Retinal pigment epithelial cell (primary cell): ENCODE data around the gene VDAC2.

Experiments
- DNase-seq: peaks from one replicate; pipeline ENCODE4 v3.0.0-alpha.2; 2010; ENCODE audit warnings: low read depth
- H3K4me3 ChIP-seq: 2 replicates; pipeline ENCODE4 v1.5.1; 2011; ENCODE audit warnings: mild to moderate bottlenecking, low read length, control low read depth, moderate library complexity
- TF ChIP-seq, protein P1 (sequence below): conservative IDR thresholded peaks from 2 replicates; pipeline ENCODE4 v1.5.1; 2011; ENCODE audit warnings: low read depth, low read length, control low read depth, inconsistent platforms

The VDAC2 gene

DNA sequence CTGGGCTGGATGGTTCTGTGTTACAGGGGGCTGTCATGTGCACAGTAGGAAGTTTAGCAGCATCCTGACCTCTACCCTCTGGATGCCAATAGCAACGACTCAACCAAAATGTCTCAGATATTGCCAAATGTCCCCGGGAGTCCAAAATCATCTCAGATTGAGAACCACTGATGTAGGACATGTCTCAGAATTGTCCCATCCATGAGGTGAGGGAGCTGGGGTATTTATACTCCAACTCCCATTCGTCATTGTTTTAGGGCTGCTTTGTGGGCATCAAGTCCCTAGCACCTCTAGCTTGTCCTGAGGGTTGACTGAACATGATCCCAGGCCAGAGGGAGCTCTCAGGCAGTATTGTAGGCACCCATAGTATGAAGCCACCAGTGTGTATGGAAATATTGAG, 50.4 kb downstream of the VDAC2 start:
- no peak for DNase-seq
- TF ChIP-seq, protein P1, sequence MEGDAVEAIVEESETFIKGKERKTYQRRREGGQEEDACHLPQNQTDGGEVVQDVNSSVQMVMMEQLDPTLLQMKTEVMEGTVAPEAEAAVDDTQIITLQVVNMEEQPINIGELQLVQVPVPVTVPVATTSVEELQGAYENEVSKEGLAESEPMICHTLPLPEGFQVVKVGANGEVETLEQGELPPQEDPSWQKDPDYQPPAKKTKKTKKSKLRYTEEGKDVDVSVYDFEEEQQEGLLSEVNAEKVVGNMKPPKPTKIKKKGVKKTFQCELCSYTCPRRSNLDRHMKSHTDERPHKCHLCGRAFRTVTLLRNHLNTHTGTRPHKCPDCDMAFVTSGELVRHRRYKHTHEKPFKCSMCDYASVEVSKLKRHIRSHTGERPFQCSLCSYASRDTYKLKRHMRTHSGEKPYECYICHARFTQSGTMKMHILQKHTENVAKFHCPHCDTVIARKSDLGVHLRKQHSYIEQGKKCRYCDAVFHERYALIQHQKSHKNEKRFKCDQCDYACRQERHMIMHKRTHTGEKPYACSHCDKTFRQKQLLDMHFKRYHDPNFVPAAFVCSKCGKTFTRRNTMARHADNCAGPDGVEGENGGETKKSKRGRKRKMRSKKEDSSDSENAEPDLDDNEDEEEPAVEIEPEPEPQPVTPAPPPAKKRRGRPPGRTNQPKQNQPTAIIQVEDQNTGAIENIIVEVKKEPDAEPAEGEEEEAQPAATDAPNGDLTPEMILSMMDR = no peak
- H3K4me3 ChIP-seq = no peak overlapping the region

DNA sequence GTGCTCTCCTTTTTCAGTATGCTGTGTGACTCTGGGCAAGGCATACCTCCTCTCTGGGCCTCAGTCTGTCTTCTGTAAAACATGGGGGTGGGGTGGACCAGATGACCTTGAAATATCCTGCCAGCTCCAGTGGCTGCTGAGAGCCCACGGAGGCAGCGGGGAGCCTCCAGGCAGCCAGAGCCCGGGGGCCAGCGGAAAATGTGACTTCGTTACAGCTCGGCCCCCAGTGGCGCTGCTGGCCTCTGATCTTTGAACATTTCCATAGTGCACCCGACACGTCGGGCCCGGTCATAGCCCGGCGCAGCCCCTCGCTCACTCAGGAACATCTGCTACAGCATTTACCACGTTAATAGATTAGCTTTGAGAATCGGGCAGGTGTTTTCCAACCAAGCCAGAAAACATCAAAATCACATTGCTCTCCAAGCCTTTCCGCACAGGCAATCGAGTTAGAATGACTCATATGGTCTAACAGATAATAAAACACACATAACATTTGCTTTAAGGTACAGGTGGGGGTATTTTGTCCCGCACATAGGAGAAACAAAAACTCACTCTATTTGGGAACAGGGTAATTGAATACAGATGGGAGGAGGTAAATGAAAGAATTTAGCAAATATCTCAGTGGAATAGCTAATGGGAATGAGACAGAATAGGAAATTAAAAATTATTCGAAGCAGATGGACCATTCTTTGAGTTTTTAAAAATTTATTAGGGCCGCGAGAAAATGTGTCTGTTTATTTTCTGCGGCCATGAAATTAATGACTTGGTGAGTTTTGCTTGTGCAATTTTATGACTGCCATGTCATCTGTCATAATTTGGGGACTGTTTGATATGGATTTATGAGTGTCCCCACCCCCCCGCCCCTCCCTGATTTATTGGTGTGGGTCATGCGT, 51.5 kb downstream of the VDAC2 start:
- TF ChIP-seq, protein P1 = no peak
- H3K4me3 ChIP-seq = no peak overlapping the region
- no peak for DNase-seq

DNA sequence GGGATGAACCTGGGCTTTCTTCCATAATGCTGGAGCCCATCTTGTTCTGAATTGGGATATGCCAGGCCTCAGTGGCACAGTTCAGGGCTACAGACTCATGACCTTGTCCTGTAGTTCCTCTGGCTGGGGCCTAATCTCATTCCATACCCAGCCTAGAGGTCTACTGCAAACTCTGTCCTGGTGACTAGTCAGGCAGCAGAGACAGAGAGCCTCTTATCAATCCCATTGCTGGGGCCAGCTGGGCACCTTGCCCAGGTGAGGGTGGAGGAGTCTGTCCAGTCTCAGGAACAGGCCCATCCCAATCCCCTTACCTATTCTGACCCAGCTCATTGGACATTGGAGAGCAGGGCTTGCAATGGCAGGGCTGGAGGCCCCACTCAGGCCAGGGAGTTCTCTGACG, 53.2 kb downstream of the VDAC2 start:
- DNase-seq = no peak
- TF ChIP-seq, protein P1 = no peak
- no peak overlapping the region for H3K4me3 ChIP-seq

DNA sequence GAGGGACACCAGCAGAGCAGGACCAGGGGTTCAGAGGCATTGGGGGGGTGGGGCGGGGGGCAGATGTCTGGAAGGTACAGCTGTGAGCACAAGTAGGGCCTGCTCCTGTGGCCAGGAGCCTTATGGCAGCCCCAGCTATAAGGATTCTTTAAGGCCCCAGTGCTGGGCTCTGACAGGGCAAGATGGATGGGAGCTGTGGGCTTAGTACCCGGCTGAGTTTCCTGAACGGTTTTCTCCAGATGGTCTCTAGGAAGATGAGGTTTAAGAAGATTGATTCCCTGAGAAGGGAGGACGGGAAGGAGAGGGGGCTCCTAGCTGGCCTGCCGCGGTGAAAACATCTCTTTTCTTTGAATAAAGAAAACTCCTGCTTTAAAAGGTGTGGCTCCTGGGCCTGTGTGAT, 55.3 kb downstream of the VDAC2 start:
- TF ChIP-seq, protein P1 = no peak
- H3K4me3 ChIP-seq = no peak overlapping the region
- no peak for DNase-seq

DNA sequence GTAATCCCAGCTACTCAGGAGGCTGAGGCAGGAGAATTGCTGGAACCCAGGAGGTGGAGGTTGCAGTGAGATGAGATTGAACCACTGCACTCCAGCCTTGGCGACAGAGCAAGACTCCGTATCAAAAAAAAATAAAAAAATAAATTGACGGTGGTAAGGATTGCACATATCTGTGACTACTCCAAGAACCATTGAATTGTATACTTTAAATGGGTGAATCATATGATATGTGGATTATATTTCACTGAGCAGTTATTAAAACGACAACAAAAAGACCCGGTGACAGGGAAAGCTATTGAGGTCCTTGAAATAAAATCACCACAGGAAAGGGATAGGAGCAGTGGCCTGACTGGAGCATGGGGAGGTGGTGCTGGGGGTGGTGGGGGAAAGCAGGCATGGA, 56.3 kb downstream of the VDAC2 start:
- no peak overlapping the region for H3K4me3 ChIP-seq
- DNase-seq = no peak
- TF ChIP-seq, protein P1 = no peak

DNA sequence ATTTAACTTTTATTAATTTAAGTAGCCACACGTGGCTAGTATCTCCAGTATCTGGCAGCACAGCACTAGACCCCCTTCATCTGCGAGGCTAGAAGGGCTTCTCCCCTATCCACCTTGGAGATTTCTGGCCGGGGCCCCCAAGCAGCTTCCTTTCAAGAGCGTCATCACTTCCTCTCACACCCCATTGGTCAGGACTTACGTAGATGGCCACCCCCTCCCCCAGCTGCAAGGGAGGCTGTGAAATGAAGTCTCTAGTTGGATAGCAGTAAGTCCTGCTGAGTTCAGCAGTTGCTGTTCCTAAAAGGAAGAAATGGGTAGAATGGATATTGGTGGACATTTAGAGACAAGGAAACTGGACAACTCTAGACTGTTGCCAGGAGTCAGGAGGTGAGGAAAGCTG, 59.0 kb downstream of the VDAC2 start:
- no peak for DNase-seq
- TF ChIP-seq, protein P1 = no peak
- no peak overlapping the region for H3K4me3 ChIP-seq

DNA sequence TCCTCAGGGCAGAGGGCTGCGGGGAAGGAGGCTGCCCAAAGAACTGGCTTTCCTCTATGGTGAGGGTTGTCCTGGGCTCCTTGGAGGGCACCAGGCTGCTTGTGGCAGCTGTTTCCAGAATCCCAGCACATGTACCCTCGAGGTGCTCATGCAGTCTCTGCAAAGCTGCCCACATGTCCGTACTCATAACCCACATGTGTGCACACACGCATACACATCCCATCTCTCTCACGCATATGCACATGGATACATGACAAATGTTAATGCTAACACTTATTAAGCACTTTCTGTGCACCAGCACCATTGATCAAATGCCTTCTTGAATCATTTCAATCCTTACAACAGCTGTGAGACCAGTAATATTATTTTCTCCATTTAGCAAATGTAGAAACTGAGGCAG, 61.5 kb downstream of the VDAC2 start:
- TF ChIP-seq, protein P1 = no peak
- H3K4me3 ChIP-seq = no peak overlapping the region
- no peak for DNase-seq
